ENCODE data around the gene CTLA4.

CTLA4 gene

DNA sequence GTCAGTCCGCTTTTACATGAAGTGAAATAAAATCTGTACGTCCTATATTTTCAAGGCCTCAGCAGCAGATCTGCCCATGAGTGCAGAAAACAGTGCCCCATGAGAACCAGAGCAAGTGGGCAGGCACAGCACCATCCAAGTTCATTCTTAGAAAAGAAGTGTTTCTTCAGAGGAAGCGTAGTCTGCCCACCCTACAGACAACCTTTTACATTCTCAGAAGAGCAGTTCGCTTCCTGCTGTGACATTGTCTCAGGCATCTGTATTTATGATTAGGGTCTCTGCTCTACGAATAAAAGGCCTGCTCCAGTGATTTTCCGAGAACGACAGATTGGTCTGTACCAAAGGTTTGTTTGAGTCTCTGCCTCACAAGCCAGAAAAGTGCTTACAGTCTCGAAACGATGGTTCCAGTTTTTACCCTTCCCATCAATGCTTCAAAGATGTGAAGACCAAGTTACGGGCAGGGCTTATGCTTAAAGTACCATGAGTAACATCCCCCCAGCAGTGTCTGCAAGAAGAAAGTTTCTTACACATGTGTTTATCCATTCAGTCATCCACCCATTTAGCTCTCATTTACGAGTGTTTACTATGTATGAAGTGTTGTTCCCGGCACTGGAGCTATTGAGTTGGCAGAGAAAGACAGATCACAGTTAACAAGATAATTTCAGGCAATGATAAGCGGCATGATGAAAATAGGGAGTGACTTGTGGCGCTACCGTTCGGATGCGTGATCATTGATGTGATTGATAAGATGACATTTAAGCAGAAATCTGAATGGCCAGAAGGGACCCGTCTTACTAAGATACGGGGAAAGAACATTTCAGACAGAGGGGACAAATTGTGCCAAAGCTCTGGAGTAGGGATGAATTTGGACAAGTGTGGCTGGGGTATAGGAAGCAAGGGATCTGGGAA, 31.4 kb upstream of the CTLA4 start:
- Mint-ChIP-seq H3K36me3 (ENCODE audit: low read depth) (no peaks in the 10 kb centered on the region), H3K27ac (no peak overlapping the region), H3K9me3 (no peaks in the 10 kb centered on the region), H3K4me3 (no peak overlapping the region), H3K27me3 (ENCODE audit: low read depth, poor library complexity) (no peaks in the 10 kb centered on the region), H3K4me1 (peaks cover 13% of the 10 kb centered on the region)
- DNase-seq: no peak
- TF ChIP-seq CTCF (IDR thresholded peaks at IDR 0.05): no peak

DNA sequence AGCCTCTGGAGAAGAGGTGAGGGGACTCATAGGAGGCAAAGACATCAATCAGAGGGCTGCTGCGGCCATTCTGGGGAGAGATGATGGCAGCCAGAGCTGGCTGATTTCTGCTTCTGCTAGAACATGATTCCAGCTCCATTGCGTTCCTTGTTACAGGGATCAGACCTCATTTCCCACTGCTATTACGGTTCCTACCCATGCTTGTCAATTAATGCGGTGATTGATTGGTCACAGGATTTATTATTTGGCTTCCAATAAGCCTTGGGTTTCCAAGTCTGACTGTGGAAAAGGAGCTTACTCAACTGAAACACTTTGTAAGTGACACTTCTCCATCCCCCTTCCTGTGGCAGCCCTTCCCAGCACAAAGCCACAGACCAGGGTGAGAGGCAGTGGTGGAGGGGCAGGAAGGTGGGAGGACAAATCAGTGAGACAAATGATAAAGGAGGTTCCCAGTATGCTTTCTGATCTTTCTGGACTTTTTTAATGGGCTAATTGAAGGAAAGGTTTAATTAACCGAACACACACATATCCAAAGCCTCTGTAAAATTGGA, 26.8 kb upstream of the CTLA4 start:
- Mint-ChIP-seq H3K9me3 (no peaks in the 10 kb centered on the region), H3K4me1 (peaks cover 24% of the 10 kb centered on the region), H3K27ac (peak overlapping the region; percentile 89), H3K27me3 (ENCODE audit: low read depth, poor library complexity) (peaks cover 2% of the 10 kb centered on the region), H3K36me3 (ENCODE audit: low read depth) (no peaks in the 10 kb centered on the region), H3K4me3 (peak overlapping the region; percentile 19)
- DNase-seq: peak; percentile 32
- no peak for TF ChIP-seq CTCF (IDR thresholded peaks at IDR 0.05)

DNA sequence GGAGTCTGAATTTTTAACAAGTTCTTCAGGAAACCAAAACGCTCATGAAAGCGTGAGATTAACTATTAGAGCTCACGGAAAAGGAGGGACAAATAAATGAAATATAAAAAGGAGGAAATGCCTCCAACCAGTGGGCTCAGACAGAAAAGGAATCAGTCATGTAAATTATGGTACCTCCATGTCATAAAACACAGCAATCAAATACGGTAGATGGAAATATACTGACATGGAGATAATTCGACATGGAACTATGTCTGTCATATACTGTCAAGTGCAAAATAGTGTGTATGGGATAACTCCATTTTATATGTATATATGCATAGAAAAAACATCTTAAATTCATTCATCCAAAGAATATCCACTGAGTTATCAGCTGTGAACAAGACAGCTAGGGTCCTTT, 25.9 kb upstream of the CTLA4 start:
- no peak for DNase-seq
- Mint-ChIP-seq H3K4me1 (peaks cover 24% of the 10 kb centered on the region), H3K27ac (no peak overlapping the region), H3K36me3 (ENCODE audit: low read depth) (no peaks in the 10 kb centered on the region), H3K4me3 (no peak overlapping the region), H3K9me3 (peaks cover 3% of the 10 kb centered on the region), H3K27me3 (ENCODE audit: low read depth, poor library complexity) (peaks cover 2% of the 10 kb centered on the region)
- no peak for TF ChIP-seq CTCF (IDR thresholded peaks at IDR 0.05)

DNA sequence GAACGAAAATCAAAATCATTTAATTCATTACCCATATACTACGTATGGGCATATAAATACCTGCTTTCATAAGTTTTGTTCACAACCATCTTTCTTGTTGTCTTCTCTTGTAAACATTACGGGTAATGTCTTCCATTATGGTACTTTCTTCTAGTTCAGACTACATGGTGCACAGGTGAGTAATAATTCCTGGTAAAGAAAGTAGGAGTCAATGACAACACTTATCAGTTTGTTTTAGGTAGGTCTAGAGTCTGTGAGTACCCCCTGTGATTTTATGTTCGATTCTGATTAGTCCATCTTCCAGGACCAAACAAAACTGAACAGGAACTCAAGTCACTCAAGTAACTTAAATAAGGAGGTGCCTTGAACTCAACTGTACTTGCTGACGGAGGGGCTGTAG, 25.2 kb upstream of the CTLA4 start:
- H3K36me3 Mint-ChIP-seq (ENCODE audit: low read depth): no peaks in the 10 kb centered on the region
- peaks cover 24% of the 10 kb centered on the region for H3K4me1 Mint-ChIP-seq
- peaks cover 3% of the 10 kb centered on the region for H3K9me3 Mint-ChIP-seq
- no peak overlapping the region for H3K27ac Mint-ChIP-seq
- no peak for TF ChIP-seq CTCF (IDR thresholded peaks at IDR 0.05)
- H3K4me3 Mint-ChIP-seq: no peak overlapping the region
- DNase-seq: no peak
- peaks cover 4% of the 10 kb centered on the region for H3K27me3 Mint-ChIP-seq (ENCODE audit: low read depth, poor library complexity)

GRCh38 chr2:203846490-203847105, 21.0 kb upstream of the CTLA4 start:
- no peaks in the 10 kb centered on the region for H3K36me3 Mint-ChIP-seq (ENCODE audit: low read depth)
- DNase-seq: no peak
- no peak overlapping the region for H3K27ac Mint-ChIP-seq
- peaks cover 6% of the 10 kb centered on the region for H3K4me1 Mint-ChIP-seq
- peaks cover 9% of the 10 kb centered on the region for H3K27me3 Mint-ChIP-seq (ENCODE audit: low read depth, poor library complexity)
- H3K9me3 Mint-ChIP-seq: peaks cover 3% of the 10 kb centered on the region
- no peak for TF ChIP-seq CTCF (IDR thresholded peaks at IDR 0.05)
- H3K4me3 Mint-ChIP-seq: no peak overlapping the region
